Adipose tissue (tissue), 3 donors: ENCODE data around the gene MCC. TPM values are rescaled to one million over a fixed set of nuclear protein-coding genes. Genes with fewer than 3 reads are reported as not detected.

Experiments
- H3K27ac ChIP-seq: one replicate; pipeline ENCODE4 v1.5.1; 2013; ENCODE audit warnings: low read depth, low read length
- WGBS, 3 donors: extraction: QIAGEN DNeasy Blood & Tissue Kit; methylation state at CpG; one replicate each; pipeline ENCODE4 v1.1.7; 2013; 5-methylcytosine and 5-hydroxymethylcytosine counted together
- polyA plus RNA-seq, 3 donors: library from polyadenylated mRNA; stranded (reverse); fragments of 200-250 nt; gene quantifications; one replicate each; pipeline ENCODE4 v1.2.3, GENCODE V29; 2013
- donor health status: healthy with polysubstance abuse.
- donor health status: Bipolar disorder and iron deficiency.
- donor health status: healthy.

The MCC gene
- polyA plus RNA-seq, 3 donors = 2.2 to 8.0 (median 8.0) TPM

DNA sequence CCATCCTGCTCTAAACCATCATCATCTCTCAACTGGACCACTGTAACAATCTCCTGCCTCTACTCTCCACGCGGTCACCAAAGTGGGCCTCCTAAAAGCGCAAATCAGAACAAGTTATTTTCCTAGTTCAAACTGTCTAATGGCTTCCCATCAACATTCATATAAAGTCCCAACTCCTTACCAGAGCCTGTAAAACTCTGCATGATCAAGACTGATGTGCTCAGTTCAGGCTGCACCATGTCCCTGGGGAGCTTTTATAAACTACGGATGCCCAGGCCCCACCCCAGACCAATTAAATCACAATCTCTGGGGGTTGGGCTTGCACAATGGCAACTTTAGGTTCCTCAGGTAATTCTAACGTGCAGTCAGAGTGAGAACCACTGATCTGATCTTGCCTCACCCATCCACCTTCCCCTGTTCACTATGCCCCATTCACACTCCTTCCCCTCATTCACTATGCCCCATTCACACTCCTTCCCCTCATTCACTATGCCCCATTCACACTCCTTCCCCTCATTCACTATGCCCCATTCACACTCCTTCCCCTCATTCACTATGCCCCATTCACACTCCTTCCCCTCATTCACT lies 382.5 kb downstream of the MCC start:
- 87 to 92% (median 91%) methylated on average over 5 of the region's 5 CpGs for WGBS, 3 donors
- no peak overlapping the region for H3K27ac ChIP-seq

- WGBS, 3 donors = 68 to 90% (median 69%) methylated on average over 3 of the region's 3 CpGs
- no peak overlapping the region for H3K27ac ChIP-seq
Observed at GRCh38 chr5:113103330-113103729, 384.9 kb downstream of the MCC start.

DNA sequence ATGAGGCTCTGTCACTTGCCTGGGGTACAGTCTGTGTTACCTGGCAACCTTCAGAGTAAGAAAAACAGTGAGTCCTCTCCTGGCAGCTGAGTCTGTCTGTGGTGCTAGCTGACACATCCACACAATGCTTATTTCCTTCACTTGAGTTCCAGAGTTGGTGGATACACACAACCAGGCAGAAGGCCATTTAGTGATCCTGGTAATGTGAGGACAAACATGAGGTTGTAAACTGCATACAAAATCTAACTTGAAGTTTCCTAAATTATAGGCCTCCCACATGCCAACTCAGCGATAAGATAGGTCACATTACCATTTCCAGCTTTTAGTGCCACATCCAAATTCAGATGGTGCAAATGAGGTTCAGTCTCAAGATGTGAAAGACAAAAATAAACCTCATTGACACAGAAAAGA lies 386.1 kb downstream of the MCC start:
- H3K27ac ChIP-seq = no peak overlapping the region
- 76 to 91% (median 90%) methylated on average over 1 of the region's 1 CpG for WGBS, 3 donors

DNA sequence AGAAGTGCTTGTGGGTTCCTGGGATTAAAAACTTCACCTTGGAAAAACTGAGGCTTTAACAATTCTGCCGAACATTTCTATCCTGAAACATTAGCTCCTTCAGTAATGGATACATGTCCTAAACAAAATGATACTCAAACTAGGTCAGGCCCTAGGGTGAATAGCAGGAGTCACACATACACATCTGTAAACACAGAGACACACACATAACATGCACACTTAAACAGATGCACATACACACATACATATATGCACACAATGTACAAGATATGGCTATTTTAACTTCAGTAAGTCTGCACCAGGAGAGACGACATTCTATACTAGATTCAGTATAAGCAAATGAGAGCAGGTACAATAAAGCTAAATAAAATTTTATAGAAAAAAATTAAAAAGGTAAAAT lies 387.3 kb downstream of the MCC start:
- 93 to 94% (median 94%) methylated on average over 2 of the region's 2 CpGs for WGBS, 3 donors
- no peak overlapping the region for H3K27ac ChIP-seq

DNA sequence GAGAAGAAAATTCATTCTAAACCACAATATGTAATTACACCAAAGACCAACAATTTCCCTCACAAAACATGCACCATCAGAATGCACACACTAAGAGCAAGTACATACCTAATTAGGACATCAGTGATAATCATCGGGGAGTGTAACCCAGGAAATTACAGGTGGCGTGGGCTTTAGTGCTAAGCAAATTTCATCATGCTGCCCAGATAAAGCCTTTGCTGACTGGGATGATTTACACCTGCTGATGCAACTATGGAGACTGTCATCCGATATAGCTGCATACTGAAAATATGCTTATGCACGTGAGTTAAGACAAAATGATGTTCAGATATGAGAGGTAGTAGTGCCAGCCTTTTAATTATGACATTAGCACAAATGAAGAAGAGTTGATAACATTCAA lies 388.4 kb downstream of the MCC start:
- 80 to 91% (median 87%) methylated on average over 4 of the region's 4 CpGs for WGBS, 3 donors

GRCh38 chr5:113098378-113098777 lies 389.9 kb downstream of the MCC start:
- no peak overlapping the region for H3K27ac ChIP-seq
- 53 to 88% (median 73%) methylated on average over 3 of the region's 3 CpGs for WGBS, 3 donors

More for the DNA sequence above, 388.4 kb downstream of the MCC start:
- no peak overlapping the region for H3K27ac ChIP-seq

GRCh38 chr5:113095831-113096230 lies 392.4 kb downstream of the MCC start:
- H3K27ac ChIP-seq = no peak overlapping the region
- WGBS, 3 donors = 73 to 91% (median 81%) methylated on average over 2 of the region's 2 CpGs

DNA sequence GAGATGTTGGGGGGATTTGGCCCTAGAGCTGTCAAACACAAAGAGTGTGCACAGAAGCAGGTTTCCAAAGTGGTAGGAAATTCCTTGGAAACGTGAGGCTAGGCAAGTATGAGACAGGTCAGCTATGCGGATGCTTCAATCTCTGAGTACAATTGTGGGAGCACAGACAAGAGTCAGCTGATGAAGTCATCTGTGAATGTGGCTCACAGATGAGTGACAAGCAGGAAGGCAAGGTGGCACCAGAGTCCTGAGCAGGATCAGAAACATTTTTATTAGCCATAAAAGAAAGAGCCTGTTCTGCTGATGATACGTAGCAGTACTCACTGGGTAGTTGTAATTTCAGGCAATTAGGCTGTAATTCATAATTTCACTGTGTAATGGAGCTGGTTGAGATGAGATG lies 394.7 kb downstream of the MCC start:
- no peak overlapping the region for H3K27ac ChIP-seq
- 82 to 91% (median 86%) methylated on average over 3 of the region's 3 CpGs for WGBS, 3 donors

GRCh38 chr5:113092683-113093082 lies 395.6 kb downstream of the MCC start:
- no peak overlapping the region for H3K27ac ChIP-seq
- 55 to 61% (median 60%) methylated on average over 4 of the region's 4 CpGs for WGBS, 3 donors

DNA sequence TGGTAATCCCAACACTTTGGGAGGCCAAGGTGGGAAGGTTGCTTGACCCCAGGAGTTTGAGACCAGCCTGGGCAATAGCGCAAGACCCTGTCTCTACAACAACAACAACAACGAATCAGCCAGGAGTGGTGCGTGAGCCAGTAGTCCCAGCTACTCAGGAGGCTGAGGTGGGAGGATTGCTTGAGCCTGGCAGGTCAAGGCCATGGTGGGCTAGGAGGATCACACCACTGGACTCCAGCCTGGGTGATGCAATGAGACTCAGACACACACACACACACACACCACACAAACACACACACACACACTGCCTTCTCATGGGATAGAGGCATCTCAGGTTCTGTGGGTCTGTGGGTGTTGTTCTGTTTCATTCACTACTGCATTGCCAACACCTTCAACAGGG lies 396.6 kb downstream of the MCC start:
- 95 to 97% (median 96%) methylated on average over 3 of the region's 3 CpGs for WGBS, 3 donors
- no peak overlapping the region for H3K27ac ChIP-seq

GRCh38 chr5:113090336-113091106 lies 397.7 kb downstream of the MCC start:
- no peak overlapping the region for H3K27ac ChIP-seq
- WGBS, 3 donors = 72 to 76% (median 73%) methylated on average over 11 of the region's 11 CpGs

DNA sequence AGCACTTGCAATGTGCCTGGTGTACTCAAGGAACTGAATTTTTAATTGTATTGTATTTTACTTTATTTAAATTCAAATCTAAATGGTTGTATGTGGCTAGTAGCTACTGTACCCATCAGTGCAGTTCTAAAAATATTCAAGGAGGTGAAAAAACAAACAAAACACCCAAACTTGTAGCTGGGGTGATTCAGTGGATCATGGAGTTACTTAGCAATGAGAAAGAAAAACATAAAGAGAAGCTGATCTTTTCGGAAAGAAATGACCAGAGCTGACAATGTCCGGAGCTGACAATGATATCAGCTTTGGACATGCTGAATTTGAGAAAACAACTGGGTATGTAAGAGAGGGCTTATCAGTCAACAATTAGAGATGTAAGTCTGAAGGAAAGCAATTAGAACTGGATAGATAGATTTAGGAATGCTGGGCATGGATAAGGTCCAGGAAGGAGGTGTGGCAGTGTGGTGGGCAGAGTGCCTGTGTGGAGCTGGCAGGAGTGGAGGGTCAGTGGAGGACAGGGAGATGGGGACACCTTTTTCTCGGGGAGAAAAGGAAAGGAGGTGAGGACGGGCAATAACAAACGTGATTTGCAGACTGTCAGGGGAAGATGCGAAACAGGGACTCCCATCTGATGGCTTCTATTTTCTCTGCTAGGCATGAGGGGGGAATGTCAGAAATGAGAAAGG lies 398.5 kb downstream of the MCC start:
- H3K27ac ChIP-seq = no peak overlapping the region
- 69 to 81% (median 78%) methylated on average over 6 of the region's 6 CpGs for WGBS, 3 donors

- WGBS, 3 donors = 60 to 82% (median 75%) methylated on average over 5 of the region's 5 CpGs
- H3K27ac ChIP-seq = no peak overlapping the region
Observed at GRCh38 chr5:113087976-113088514, 400.2 kb downstream of the MCC start.

GRCh38 chr5:113085880-113086409 lies 402.3 kb downstream of the MCC start:
- 89 to 95% (median 92%) methylated on average over 7 of the region's 7 CpGs for WGBS, 3 donors
- H3K27ac ChIP-seq = no peak overlapping the region

GRCh38 chr5:113085084-113085414 lies 403.2 kb downstream of the MCC start:
- no peak overlapping the region for H3K27ac ChIP-seq
- 88 to 95% (median 93%) methylated on average over 8 of the region's 8 CpGs for WGBS, 3 donors

- WGBS, 3 donors = 54 to 81% (median 66%) methylated on average over 3 of the region's 3 CpGs
- no peak overlapping the region for H3K27ac ChIP-seq
Observed at GRCh38 chr5:113084402-113085083, 403.7 kb downstream of the MCC start.

DNA sequence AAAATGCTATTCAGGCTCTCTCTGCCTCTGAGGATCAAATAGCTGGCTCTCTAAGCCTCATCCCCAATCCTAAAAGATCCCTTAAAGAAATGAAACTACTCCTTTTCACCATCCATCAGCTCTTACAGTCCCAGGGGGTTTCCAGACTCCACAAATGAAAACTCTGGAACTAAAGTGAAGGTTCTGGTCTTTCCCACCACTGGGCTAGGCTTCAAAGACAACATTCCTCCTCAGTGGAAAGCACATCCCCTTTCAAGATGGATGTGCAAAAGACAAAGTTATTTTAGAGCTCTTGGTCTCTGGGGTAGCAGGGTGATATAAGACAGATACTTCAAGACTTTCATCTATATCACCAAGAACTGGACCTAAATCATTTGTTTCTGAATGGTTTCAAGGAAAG lies 404.8 kb downstream of the MCC start:
- no peak overlapping the region for H3K27ac ChIP-seq

DNA sequence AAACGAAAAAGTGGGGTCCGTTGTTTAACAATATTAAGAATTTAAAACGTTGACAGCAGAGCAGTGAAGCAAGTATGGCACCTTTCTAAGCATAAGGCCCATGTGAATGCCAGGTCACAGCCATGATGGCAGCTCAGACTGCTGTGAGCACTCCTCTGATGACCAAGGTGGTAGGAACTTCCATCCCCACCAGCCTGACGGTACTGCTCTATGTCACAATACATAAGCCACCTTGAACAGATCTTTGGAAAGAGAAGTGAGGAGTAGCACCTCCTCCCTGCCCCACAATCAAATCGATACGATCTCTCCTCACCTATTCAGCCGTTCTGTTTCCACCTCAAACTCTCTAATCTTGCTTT lies 405.7 kb downstream of the MCC start:
- WGBS, 3 donors = 84 to 91% (median 89%) methylated on average over 7 of the region's 7 CpGs
- no peak overlapping the region for H3K27ac ChIP-seq
